Measurements from ENCODE around the gene LRRC10B.

The LRRC10B gene

DNA sequence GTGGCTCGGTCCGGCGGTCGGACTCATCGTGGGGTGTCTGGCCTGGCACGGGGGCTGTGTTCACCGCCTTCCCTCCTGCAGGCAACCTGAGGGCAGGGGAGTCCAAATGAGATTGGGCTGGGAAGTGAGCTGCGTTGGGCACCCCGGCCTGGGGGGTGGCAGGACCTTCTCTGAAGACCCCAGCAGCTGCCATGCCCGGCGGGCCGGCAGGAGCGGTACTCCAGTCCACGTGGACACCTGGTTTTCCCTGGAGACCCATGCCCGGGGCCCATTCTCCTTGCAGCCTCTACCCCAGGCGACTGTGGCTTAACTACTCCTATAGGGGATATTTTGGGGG lies 24.5 kb downstream of the LRRC10B start:
- DNase-seq = no peak

- no peak for DNase-seq
Measured at GRCh38 chr11:61533401-61533800, 24.9 kb downstream of the LRRC10B start.

- no peak for DNase-seq
Measured at GRCh38 chr11:61534025-61534932, 25.7 kb downstream of the LRRC10B start.

DNA sequence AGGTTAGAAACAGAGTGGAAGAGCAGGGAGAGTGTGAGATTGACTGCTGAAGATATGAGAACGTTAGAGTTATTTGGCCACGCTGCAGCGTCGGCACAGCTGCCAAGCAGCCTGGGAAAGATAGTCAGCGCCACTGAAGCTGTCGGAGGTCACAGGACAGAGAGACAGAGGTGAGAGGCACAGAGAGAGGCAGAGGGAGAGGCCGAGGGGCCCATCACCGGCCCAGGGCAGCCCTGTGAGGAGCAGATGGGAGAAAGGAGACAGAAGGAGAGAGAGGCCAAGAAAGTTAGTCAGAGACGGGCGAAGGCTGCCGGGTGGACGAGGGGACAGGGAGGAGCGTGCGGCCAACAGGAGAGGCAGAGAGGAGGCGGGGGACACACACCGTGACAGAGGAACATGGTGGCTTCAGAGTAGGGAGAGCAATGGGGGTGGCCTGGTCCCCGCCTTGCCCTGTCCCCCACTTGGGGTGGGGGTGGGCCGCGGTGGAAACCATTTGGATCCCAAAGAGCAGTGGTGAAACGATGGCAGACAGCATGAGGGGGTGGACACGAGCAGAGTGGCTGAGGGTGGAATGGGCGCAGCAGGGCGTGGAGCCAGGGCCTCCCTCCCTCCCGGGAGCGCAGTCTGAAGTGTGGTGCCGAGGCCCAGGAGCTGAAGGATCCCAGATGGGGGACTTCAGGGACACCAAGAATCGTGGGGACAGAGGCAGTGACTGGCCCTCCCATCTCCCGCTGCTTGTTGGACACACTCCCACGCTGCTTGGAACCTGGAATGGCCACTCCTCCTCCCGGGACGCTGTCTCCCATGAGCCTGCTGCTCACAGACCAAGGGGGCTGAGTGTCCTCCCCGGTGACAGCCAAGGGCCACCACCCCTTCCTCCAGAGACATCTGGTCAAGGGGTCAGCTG lies 26.6 kb downstream of the LRRC10B start:
- DNase-seq = no peak

DNA sequence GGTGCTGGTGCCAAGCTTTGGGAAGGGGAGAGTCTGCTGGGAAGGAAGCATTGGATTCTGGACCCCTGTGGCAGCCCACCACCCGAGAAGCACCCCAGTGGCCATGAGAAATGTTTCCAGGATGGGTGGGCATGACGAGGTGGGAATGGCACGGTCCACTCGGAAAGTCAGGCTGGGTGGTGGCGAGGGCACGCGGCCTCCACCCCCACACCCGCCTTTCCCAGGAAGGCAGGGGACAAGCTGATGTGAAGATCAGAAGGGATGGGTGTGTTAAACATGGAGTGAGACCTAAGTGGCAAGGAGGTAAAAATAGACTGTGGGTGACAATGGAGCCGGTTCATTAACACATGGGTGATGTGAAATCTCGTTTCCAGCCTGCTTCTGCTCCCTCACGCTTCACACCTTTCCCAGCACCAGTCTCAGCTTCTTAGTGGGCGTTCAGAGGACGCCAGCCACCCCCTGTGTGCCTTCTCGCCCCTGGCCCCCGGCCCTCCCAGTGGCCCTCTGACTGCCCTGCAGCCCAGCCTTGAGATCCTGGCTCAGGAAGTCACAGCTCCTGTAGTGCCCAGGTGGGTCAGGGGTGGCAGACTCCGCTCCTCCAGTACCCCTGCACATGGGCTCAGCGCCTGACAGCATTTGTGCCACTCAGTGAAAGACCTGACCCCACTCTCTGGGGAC lies 27.6 kb downstream of the LRRC10B start:
- DNase-seq = no peak

- no peak for DNase-seq
Measured at GRCh38 chr11:61536676-61537270, 28.2 kb downstream of the LRRC10B start.

- no peak for DNase-seq
Measured at GRCh38 chr11:61537326-61537725, 28.8 kb downstream of the LRRC10B start.

DNA sequence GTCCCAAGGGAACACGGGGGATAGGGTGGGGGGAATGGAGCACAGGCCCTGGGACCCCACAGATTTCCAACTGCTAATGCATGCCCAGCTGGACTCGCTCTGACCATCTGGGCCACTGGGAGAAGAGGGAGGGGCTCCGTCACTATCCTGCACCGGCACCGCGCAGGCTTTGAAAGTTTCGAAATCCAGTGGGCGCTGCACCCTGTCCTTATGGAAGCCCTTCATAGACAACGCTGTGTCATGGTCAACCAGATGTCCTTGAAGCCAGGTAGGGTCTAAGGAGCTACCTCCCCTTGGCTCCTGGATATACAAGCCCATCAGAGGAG lies 30.1 kb downstream of the LRRC10B start:
- no peak for DNase-seq

DNA sequence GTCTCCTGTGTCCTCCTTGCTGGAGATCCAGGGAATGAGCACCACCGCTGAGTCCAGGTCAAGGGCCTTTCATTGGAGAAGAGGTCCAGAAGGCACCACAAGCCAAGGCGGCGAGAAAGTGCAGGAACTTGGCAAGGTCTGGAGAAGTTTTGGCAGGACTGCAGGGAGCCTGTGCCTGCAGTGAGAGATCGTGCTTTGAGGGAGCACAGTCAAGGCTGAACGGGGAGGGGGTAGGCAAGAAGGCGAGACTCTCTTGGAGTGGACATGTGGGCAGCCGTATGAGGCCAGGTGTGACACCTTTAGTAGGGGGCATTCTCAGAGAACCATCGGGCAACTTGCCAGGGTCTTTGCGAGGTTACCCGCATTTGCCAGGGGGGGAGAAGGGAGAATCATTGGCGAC lies 30.5 kb downstream of the LRRC10B start:
- DNase-seq = no peak

DNA sequence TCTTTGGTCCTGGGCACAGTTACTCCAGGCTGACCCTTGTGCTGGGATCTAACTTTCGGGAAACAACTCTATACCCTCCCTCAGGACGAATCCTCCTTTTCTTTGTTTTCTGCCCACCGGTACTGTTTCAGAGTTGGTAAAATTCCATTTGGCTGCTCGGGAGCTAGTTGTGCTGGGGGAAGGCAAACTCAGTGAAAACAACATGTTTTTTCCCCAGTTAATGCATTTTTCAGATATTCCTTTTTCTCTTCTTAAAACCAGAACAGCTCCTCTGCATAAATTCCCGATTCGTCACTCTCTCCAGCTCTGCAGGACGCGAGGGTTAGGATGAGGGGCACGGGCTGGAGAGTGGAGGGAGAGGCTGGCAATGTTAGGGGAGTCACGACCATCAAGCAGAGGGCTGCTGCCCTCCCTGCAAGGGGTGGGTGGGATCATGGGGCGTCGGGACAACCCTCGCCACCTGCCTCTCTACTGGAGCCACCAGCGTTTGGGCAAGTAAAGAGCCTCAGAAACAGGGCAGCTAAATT lies 31.3 kb downstream of the LRRC10B start:
- DNase-seq = no peak

DNA sequence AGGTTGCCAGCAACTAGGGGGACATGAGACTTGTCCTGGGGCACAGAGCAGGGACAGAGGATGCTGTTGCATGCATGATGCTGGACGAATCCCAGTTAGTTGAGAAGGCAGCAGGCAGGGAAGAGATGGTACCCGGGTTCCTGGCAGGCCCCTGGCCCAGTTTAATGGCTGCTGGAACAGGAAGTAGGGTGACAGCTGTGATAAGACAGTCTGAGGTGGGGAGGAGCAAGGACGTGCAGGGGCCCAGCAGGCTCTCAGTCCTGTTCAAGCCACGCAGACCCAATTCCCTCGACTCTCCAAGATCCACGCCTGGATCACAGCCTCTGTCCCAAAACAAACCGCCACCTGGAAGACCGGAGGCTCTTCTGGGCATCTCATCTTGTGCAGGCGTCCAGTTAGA lies 32.0 kb downstream of the LRRC10B start:
- no peak for DNase-seq

DNA sequence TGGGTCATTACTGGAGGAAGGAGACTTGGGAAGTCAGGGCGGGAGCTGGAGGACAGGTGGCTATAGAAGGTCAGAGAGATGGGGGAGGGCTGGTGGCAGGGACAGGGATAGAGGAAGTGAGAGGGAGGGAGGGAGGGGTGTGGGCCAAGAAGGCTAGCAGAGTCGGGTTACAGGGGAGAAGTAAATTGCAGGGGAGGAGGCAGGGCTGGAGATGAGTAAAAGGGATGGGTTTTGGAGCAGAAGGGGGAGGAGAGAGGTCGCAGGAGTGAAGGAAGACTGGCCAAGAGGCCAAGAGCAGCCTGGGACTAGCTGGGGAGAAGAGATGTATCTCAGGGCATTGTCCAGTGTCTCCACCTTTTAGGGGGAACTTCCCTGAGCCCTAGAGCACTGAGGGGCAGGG lies 33.0 kb downstream of the LRRC10B start:
- peak; percentile 25 for DNase-seq

GRCh38 chr11:61542024-61542461 lies 33.5 kb downstream of the LRRC10B start:
- DNase-seq = peak; percentile 25

DNA sequence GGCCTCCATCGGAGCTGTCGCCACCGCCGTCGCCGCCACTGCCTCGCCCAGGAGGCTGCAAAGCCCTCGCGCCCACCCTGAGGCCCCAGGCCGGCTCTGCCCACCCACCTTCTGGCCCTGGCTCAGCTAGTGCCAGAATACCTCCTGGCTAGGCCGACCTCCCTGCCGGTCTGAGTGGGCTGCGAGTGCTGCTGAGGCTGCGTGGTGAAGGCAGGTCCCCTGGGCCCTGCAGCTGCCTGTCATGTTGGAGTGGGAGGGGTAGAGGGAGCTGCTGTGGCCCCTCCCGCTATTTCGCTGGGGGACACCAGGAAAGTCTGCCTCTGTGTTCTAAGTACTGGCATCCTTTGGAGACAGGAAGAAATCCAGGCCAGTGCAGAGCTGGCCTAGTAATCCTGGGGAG lies 34.2 kb downstream of the LRRC10B start:
- DNase-seq = no peak

DNA sequence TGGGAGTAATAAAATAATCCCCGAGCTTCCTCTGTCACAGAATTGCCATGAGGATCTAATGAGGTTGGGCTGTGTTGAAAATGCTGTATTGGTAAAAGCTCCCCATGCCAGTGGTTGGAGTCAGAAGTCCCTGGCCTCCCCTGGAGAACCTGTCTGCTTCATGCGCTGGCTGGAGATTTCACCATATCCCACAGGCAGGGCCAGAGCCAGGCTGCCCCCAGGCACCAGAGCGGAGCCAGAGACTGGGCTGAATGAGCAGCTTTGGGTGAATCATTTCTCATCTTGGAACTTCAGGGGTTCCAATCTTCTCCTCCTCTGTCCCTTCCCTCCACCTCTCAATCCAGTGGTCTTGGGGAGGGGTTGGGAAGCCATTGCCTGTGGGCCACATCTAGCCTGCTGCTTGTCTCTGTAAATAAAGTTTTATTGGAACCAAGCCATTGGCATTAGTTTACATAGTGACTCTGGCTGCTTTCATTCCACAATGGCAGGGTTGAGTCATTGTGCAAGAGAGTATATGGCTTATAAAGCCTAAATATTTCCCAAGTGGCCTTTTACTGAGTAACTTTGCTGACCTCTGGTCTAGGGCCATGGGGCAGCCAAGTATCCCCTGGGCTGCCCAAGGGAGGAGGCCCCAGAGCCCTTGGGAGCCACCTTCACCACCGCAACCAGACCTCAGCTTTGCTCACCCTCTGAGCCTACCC lies 35.2 kb downstream of the LRRC10B start:
- no peak for DNase-seq

- no peak for DNase-seq
Measured at GRCh38 chr11:61544466-61544865, 35.9 kb downstream of the LRRC10B start.

- no peak for DNase-seq
Measured at GRCh38 chr11:61545341-61545740, 36.8 kb downstream of the LRRC10B start.

DNA sequence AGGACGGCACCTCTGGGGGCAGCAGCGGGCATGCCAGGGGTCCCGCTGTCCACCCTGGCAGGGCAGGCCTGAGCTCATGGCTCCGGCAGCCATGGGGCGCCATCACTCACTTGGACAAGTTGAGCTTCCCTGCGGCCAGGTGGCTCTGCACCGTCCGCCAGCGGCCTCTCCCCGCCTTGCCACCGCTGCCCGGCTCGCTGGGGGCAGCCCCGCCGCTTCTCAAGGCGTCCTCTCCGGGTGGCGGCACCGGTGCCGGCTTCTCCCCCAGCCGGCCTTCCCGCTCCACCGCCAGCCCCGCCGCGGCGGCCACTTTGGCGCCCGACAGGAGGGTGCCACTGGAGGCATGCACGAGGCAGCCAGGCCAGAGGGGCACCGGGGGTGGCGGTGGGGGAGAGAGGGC lies 37.4 kb downstream of the LRRC10B start:
- no peak for DNase-seq

- DNase-seq = no peak
Measured at GRCh38 chr11:61546663-61547062, 38.1 kb downstream of the LRRC10B start.

DNA sequence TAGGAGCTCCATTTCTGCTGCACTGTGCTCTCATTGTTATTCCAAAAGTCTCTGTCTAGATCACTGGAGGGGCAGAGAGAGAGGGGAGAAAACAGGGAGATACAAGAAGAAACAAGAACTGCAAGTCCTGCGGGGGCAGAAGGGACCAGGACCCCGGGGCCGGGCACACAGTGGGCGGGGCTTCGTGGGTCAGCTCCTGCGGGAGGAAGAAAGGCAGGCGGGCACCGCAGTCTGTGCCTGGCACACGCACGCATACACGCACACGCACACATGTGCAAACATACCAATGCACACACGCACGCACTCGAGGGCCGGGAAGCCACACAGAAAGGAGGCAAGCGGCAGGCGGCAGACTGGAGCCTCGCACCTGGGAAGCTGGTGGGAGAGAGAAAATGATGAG lies 38.7 kb downstream of the LRRC10B start:
- no peak for DNase-seq

DNA sequence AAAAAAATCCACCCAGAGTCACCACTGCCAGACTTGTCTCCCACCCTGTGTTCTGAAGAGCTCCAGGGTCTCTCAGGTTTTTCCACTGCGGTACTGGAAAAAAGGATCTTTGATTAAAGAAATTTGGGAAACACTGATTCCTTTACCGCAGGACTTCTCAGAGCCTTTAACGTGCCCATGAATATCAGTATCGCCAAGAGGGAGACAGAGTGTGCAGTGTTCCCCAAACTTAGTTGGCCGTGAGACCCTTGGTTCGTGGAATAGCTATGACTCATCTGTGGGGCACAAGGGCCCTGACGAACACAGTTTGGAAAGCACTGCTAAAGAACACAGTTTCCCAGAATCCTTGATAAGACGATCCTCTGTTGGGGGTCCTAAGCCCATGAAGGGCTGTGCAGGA lies 40.6 kb downstream of the LRRC10B start:
- no peak for DNase-seq

Data from NCI-H1105 treated with DMSO at 0.1 percent for 48 hours (cell line).